PC-9 (cell line): ENCODE results near the gene MFSD6.

Experiments used
- CTCF ChIP-seq: fragments of 200-600 bp; sonication (generic); conservative IDR thresholded peaks from 2 replicates; pipeline ENCODE4 v1.6.1; 2017; ENCODE audit warnings: mixed run types, antibody characterized with exemption, mild to moderate bottlenecking, moderate library complexity
- EZH2 ChIP-seq: fragments of 200-600 bp; sonication (generic); IDR thresholded peaks from 2 replicates; pipeline ENCODE4 v1.8.0; 2017; ENCODE audit warnings: antibody characterized with exemption, low read depth

- TF ChIP-seq CTCF (no peak), EZH2 (no peak)
Observed at GRCh38 chr2:190452433-190452832, 44.3 kb downstream of the MFSD6 start.
